Heart left ventricle (tissue), 16 donors: ENCODE data around the gene ARHGAP40. TPM values are rescaled to one million over a fixed set of nuclear protein-coding genes. Genes with fewer than 3 reads are reported as not detected.
A peak's percentile ranks its signal among the peaks of the same experiment; 100 is the strongest.

ENCODE experiments used
- ATAC-seq, 4 donors: fragments of 200-7000 bp; cut with Tn5 transposase; one replicate each; pipeline ENCODE4 v1.9.1; 2020 to 2022; ENCODE audit warnings: moderate library complexity in 4 of 4, mild to moderate bottlenecking in 3 of 4, moderate number of reproducible peaks in 1 of 4
- DNase-seq, 5 donors: peaks; one replicate each; pipeline ENCODE4 v3.0.0-alpha.2; 2020
- H3K27ac ChIP-seq, 12 donors: fragments of 200-600 bp; sonication (generic) in 4 of 12; one replicate each; pipeline versions ENCODE4 v1.5.0 to v1.8.0; 2016 to 2022; ENCODE audit warnings: mild to moderate bottlenecking in 2 of 12
- H3K27me3 ChIP-seq, 9 donors: fragments of 200-600 bp; sonication (generic) in 2 of 9; one replicate each; pipeline versions ENCODE4 v1.5.1 to v1.8.0; 2016 to 2022; ENCODE audit warnings: mild to moderate bottlenecking in 3 of 9
- H3K36me3 ChIP-seq, 9 donors: fragments of 200-600 bp; sonication (generic) in 2 of 9; one replicate each; pipeline versions ENCODE4 v1.5.0 to v1.8.0; 2018 to 2022; ENCODE audit warnings: mild to moderate bottlenecking in 2 of 9
- H3K4me1 ChIP-seq, 12 donors: fragments of 200-600 bp; sonication (generic) in 4 of 12; one replicate each; pipeline versions ENCODE4 v1.5.0 to v1.8.0; 2016 to 2022; ENCODE audit warnings: mild to moderate bottlenecking in 3 of 12
- H3K4me3 ChIP-seq, 12 donors: fragments of 200-600 bp; sonication (generic) in 4 of 12; one replicate each; pipeline versions ENCODE4 v1.5.0 to v1.8.0; 2017 to 2022; ENCODE audit warnings: mild to moderate bottlenecking in 9 of 12, moderate library complexity in 4 of 12
- H3K9me3 ChIP-seq, 12 donors: fragments of 200-600 bp; sonication (generic) in 4 of 12; one replicate each; pipeline versions ENCODE4 v1.5.0 to v1.8.0; 2016 to 2022; ENCODE audit warnings: mild to moderate bottlenecking in 1 of 12
- POLR2A ChIP-seq, 2 donors: fragments of 450-650 bp; IDR thresholded peaks; one replicate each; pipeline ENCODE4 v1.6.1; 2017; ENCODE audit warnings: antibody characterized with exemption in 2 of 2, mild to moderate bottlenecking in 2 of 2, moderate library complexity in 2 of 2
- WGBS, 4 donors: extraction: QIAGEN DNeasy Blood & Tissue Kit in 2 of 4; methylation state at CpG; one replicate each; pipeline versions ENCODE4 v1.1.5 to v1.1.7; 2013 to 2018; 5-methylcytosine and 5-hydroxymethylcytosine counted together
- intact Hi-C, 10 donors: fragments of 100-400 bp; cut with DNase I; formaldehyde crosslinking; loops; one replicate each; pipeline versions ENCODE4 v1.11.1 to v1.14.2; 2022
- polyA plus RNA-seq, 2 donors: library from polyadenylated mRNA; stranded (reverse); fragments of 200-250 nt; gene quantifications; one replicate each; pipeline ENCODE4 v1.2.3, GENCODE V29; 2013
- total RNA-seq, 9 donors: library from RNA; depleted of rRNA in 2 of 9; stranded (reverse); fragments of >200 nt in 2 of 9; fragmentation: NEBNext Ultra II Directional in 3 of 9; extraction: Animal tissue kit (Norgen Biotek cat#: 25700) in 3 of 9; gene quantifications; one replicate each; pipeline versions ENCODE4 v1.1.0 to v1.2.4, GENCODE V29; 2016 to 2023
- TF ChIP-seq, protein P1 (sequence below), 12 donors: fragments of 200-600 bp; sonication (generic) in 4 of 12; IDR thresholded peaks; one replicate each; pipeline versions ENCODE4 v1.5.0 to v1.8.0; 2018 to 2022; ENCODE audit warnings: antibody characterized with exemption in 12 of 12, mild to moderate bottlenecking in 5 of 12
- donor health status: ischemic (EF 13 %, LVEDD 7.1; RV severe dilation, severe dysfunction).
- donor health status: healthy with polysubstance abuse.
- donor health status: DM: no; HTN: yes; CAD: no.
- donor health status: DM: no; HTN: no; CAD: no.
- donor health status: ischemic (EF 25% LVEDD 6.9; RV normal size, moderate dysfunction).
- donor health status: ischemic (EF 25% LVEDD 5.7; RV mildly dilated, moderate dysfunction).
- donor health status: healthy.
- donor health status: DM: yes; HTN: yes; CAD: no.
- donor health status: ischemic (EF 35%, LVEDD 5.7; RV mildly dilated, moderate dysfunction).
- donor health status: nonischemic (EF 11% LVEDD 7.7; RV severe dilation, severe dysfunction).
- donor health status: DM: yes; HTN: yes; CAD: no.
- donor health status: PGD.
- donor health status: ischemic (EF 29% LVEDD 5.4; RV normal size, mild dysfunction).
- donor health status: nonischemic (EF 23%, LVEDD 6.1; RV moderate dilation, normal function).

The ARHGAP40 gene
- total and polyA plus RNA-seq, 11 donors, result 0.03 TPM; not detected in 10

DNA sequence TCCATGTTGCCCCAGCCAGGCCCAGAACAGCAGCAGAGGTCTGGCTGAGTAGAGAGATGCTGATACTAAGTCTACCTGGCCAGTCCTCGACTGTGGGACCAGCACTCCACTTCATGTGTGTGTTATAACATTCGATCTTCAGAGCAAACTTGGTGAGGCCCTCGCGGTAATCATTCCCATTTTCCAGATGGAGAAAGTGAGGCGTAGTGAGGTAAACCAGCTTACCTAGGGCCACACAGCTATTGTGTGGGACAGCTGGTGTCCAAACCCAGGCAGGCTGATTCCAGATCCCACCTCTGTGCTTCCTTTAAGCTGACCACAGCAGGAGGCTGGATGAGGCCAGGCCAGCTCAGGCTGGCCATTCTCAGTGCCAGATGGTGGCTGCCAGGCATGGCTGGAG is 75.0 kb downstream of the ARHGAP40 start:
- Histone ChIP-seq H3K9me3 (no peaks in the 10 kb centered on the region), H3K27ac (no peak overlapping the region), H3K4me3 (no peak overlapping the region), H3K4me1 (peaks cover 0 to 14% (median 9%) of the 10 kb centered on the region in 12 donors), H3K36me3 (no peaks in the 10 kb centered on the region), H3K27me3 (peaks cover 2 to 45% (median 27%) of the 10 kb centered on the region in 9 donors)
- WGBS, 4 donors, result 77 to 96% (median 87%) methylated on average over 5 of the region's 5 CpGs
- DNase-seq (no peak), ATAC-seq (no peak)
- TF ChIP-seq, protein P1, sequence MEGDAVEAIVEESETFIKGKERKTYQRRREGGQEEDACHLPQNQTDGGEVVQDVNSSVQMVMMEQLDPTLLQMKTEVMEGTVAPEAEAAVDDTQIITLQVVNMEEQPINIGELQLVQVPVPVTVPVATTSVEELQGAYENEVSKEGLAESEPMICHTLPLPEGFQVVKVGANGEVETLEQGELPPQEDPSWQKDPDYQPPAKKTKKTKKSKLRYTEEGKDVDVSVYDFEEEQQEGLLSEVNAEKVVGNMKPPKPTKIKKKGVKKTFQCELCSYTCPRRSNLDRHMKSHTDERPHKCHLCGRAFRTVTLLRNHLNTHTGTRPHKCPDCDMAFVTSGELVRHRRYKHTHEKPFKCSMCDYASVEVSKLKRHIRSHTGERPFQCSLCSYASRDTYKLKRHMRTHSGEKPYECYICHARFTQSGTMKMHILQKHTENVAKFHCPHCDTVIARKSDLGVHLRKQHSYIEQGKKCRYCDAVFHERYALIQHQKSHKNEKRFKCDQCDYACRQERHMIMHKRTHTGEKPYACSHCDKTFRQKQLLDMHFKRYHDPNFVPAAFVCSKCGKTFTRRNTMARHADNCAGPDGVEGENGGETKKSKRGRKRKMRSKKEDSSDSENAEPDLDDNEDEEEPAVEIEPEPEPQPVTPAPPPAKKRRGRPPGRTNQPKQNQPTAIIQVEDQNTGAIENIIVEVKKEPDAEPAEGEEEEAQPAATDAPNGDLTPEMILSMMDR (IDR thresholded peaks at IDR 0.05), result no peak
- TF ChIP-seq POLR2A (IDR thresholded peaks at IDR 0.05), result no peak
- intact Hi-C loops, result no loop called here

DNA sequence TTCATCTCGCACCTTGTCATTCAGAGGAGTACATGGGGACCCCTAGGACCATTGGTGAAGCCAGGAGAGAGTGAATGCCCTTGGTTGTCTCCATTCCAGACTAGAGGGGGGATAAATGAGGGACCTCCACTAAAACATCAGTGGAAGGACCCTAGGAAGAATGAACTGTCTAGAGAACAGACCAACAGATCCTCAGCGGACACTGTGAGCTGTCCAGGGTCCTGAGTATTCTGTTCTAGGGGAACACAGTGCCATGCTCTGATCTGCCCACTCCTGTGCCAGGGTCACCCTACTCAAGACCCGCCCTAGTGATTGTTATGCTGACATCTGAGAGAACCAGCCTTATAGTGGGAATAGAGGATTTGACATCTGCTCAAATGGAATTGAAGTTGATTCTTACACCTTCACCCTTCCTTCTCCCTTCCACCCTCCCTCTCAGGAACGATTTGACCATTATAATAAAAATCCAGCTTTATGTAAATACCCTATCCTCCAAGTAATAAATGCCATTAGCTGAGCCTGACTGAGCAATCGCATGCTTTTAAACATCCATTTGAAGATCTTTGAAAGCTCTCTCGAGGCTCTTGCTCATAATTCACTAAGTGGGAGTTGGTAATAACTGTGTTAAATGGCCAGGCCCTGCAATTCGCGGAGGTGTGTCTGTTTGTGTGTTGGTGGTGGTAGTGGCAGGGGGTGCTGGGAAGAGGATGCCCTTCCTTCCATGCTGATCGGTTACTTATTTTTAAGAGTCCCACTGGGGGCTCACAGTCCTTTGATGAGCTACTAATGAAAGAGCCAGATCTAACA is 79.1 kb downstream of the ARHGAP40 start:
- ATAC-seq, result peak in 2 of 4 donors; percentile 59 to 65
- 40 to 47% (median 42%) methylated on average over 9 of the region's 9 CpGs for WGBS, 4 donors
- no peak for TF ChIP-seq POLR2A (IDR thresholded peaks at IDR 0.05)
- TF ChIP-seq, protein P1 (IDR thresholded peaks at IDR 0.05), result no peak

GRCh38 chr20:38685271-38685670 is 83.7 kb downstream of the ARHGAP40 start:
- 63 to 87% (median 69%) methylated on average over 2 of the region's 2 CpGs for WGBS, 4 donors
- intact Hi-C loops, result no loop called here

More for the DNA sequence above, 79.1 kb downstream of the ARHGAP40 start:
- peak in 1 of 5 donors; percentile 16 for DNase-seq
- Histone ChIP-seq H3K27ac (no peak overlapping the region), H3K27me3 (peaks cover 0 to 34% (median 4%) of the 10 kb centered on the region in 9 donors), H3K4me3 (no peak overlapping the region), H3K4me1 (no peaks in the 10 kb centered on the region), H3K36me3 (no peaks in the 10 kb centered on the region), H3K9me3 (no peaks in the 10 kb centered on the region)
- intact Hi-C loops, result no loop called here

More at GRCh38 chr20:38685271-38685670, 83.7 kb downstream of the ARHGAP40 start:
- DNase-seq (no peak), ATAC-seq (no peak)
- Histone ChIP-seq H3K36me3 (no peaks in the 10 kb centered on the region), H3K27ac (no peak overlapping the region), H3K4me1 (no peaks in the 10 kb centered on the region), H3K4me3 (no peak overlapping the region), H3K9me3 (no peaks in the 10 kb centered on the region), H3K27me3 (peaks cover 0 to 49% (median 4%) of the 10 kb centered on the region in 9 donors)
- TF ChIP-seq POLR2A (IDR thresholded peaks at IDR 0.05), result no peak
- TF ChIP-seq, protein P1 (IDR thresholded peaks at IDR 0.05), result no peak
